Neural cell (in vitro differentiated cells): Measurements from ENCODE around the gene LMAN2. TPM values are rescaled to one million over a fixed set of nuclear protein-coding genes. Genes with fewer than 3 reads are reported as not detected.

Experiments used
- H2AFZ ChIP-seq: fragments of 200-600, 300-800 bp; sonication (generic), shearing (Covaris generic); 2 replicates; pipeline ENCODE4 v1.6.0; 2014; ENCODE audit warnings: low read depth, mild to moderate bottlenecking, antibody characterized with exemption, low read length, moderate library complexity
- H3F3A ChIP-seq: fragments of 200-600 bp; shearing (Covaris generic); 2 replicates; pipeline ENCODE4 v1.6.1; 2016; ENCODE audit warnings: mild to moderate bottlenecking, moderate library complexity, mixed read lengths, antibody characterized with exemption, low read length; ENCODE audit not compliant: insufficient read depth, poor library complexity, severe bottlenecking
- H3K27ac ChIP-seq: fragments of 200-600, 300-800 bp; sonication (generic), shearing (Covaris generic); 2 replicates; pipeline ENCODE4 v1.5.1; 2014; ENCODE audit warnings: mild to moderate bottlenecking, low read length, moderate library complexity
- H3K27me3 ChIP-seq: fragments of 300-800, 200-600 bp; sonication (generic), shearing (Covaris generic); 2 replicates; pipeline ENCODE4 v1.6.0; 2014; ENCODE audit warnings: mild to moderate bottlenecking, low read depth, low read length, moderate library complexity; ENCODE audit not compliant: insufficient read depth
- H3K36me3 ChIP-seq: fragments of 300-800, 200-600 bp; sonication (generic), shearing (Covaris generic); 2 replicates; pipeline ENCODE4 v1.5.1; 2014; ENCODE audit warnings: mild to moderate bottlenecking, antibody characterized with exemption, low read length, moderate library complexity; ENCODE audit not compliant: insufficient read depth
- H3K4me2 ChIP-seq: fragments of 300-800, 200-600 bp; sonication (generic), shearing (Covaris generic); 2 replicates; pipeline ENCODE4 v1.6.0; 2014; ENCODE audit warnings: mild to moderate bottlenecking, low read length
- H3K4me3 ChIP-seq: fragments of 300-800, 200-600 bp; sonication (generic), shearing (Covaris generic); 2 replicates; pipeline ENCODE4 v1.5.1; 2014; ENCODE audit warnings: mild to moderate bottlenecking, low read length, moderate library complexity
- H3K79me2 ChIP-seq: fragments of 200-600 bp; shearing (Covaris generic); replicated peaks from 2 replicates; pipeline ENCODE4 v1.6.0; 2014; ENCODE audit warnings: mild to moderate bottlenecking, low read length, moderate library complexity; ENCODE audit not compliant: insufficient read depth
- H3K9ac ChIP-seq: fragments of 300-800, 200-600 bp; sonication (generic), shearing (Covaris generic); 2 replicates; pipeline ENCODE4 v1.6.1; 2016; ENCODE audit warnings: mild to moderate bottlenecking, low read length, mixed read lengths
- H3K9me2 ChIP-seq: fragments of 200-600 bp; shearing (Covaris generic); 2 replicates; pipeline ENCODE4 v1.6.1; 2016; ENCODE audit warnings: mild to moderate bottlenecking, low read length, mixed read lengths; ENCODE audit not compliant: insufficient read depth
- H3K9me3 ChIP-seq: fragments of 200-600, 300-800 bp; sonication (generic), shearing (Covaris generic); 2 replicates; pipeline ENCODE4 v1.6.1; 2016; ENCODE audit warnings: mild to moderate bottlenecking, mixed run types, low read length, moderate library complexity, mixed read lengths
- H4K20me1 ChIP-seq: fragments of 200-600 bp; shearing (Covaris generic); 2 replicates; pipeline ENCODE4 v1.6.1; 2016; ENCODE audit warnings: mild to moderate bottlenecking, mixed run types; ENCODE audit not compliant: insufficient read depth
- CTCF ChIP-seq: fragments of 450-650 bp; IDR thresholded peaks from 2 replicates; pipeline ENCODE4 v1.5.1; 2014; ENCODE audit warnings: antibody characterized with exemption, mild to moderate bottlenecking, moderate library complexity; ENCODE audit not compliant: poor library complexity, severe bottlenecking
- EP300 ChIP-seq: fragments of 450-650 bp; conservative IDR thresholded peaks from 2 replicates; pipeline ENCODE4 v1.6.1; 2014; ENCODE audit warnings: antibody characterized with exemption, mild to moderate bottlenecking, moderate library complexity; ENCODE audit not compliant: poor library complexity, severe bottlenecking
- EZH2 ChIP-seq: fragments of 200-600, 300-800 bp; shearing (Covaris generic), sonication (generic); IDR thresholded peaks from 2 replicates; pipeline ENCODE4 v1.6.1; 2014; ENCODE audit warnings: antibody characterized with exemption, low read length, borderline replicate concordance, mild to moderate bottlenecking; ENCODE audit not compliant: insufficient read depth, poor library complexity, severe bottlenecking
- MXI1 ChIP-seq: fragments of 450-650 bp; conservative IDR thresholded peaks from 2 replicates; pipeline ENCODE4 v1.6.1; 2014; ENCODE audit warnings: antibody characterized with exemption, mild to moderate bottlenecking; ENCODE audit not compliant: poor library complexity, severe bottlenecking
- POLR2AphosphoS5 ChIP-seq: IDR thresholded peaks from 2 replicates; pipeline ENCODE4 v1.6.1; 2012
- RAD21 ChIP-seq: fragments of 450-650 bp; conservative IDR thresholded peaks from 2 replicates; pipeline ENCODE4 v1.6.1; 2014; ENCODE audit warnings: antibody characterized with exemption, mild to moderate bottlenecking, moderate library complexity
- REST ChIP-seq: IDR thresholded peaks from 2 replicates; pipeline ENCODE4 v1.6.1; 2012; ENCODE audit warnings: borderline replicate concordance
- SMC3 ChIP-seq: fragments of 450-650 bp; conservative IDR thresholded peaks from 2 replicates; pipeline ENCODE4 v1.6.1; 2014; ENCODE audit warnings: antibody characterized with exemption, mild to moderate bottlenecking, moderate library complexity; ENCODE audit not compliant: poor library complexity
- TAF1 ChIP-seq: IDR thresholded peaks from 2 replicates; pipeline ENCODE4 v1.6.1; 2012; ENCODE audit warnings: low read depth
- polyA plus RNA-seq: library from polyadenylated mRNA; depleted of rRNA; stranded (reverse); fragments of >200 nt; gene quantifications from 2 replicates; pipeline ENCODE4 v1.2.3, GENCODE V29; 2014

The LMAN2 gene
- polyA plus RNA-seq, 1 donor from 2014 or later, result 155 TPM

- H3F3A ChIP-seq, result no peaks in the 10 kb centered on the region
- H3K27ac ChIP-seq, result no peak overlapping the region
- H3K4me2 ChIP-seq, result no peak overlapping the region
- no peaks in the 10 kb centered on the region for H3K9me2 ChIP-seq
- no peak overlapping the region for H3K9ac ChIP-seq
- H4K20me1 ChIP-seq, result no peaks in the 10 kb centered on the region
- no peaks in the 10 kb centered on the region for H3K79me2 ChIP-seq
- H3K36me3 ChIP-seq, result no peaks in the 10 kb centered on the region
- no peak overlapping the region for H2AFZ ChIP-seq
- H3K4me3 ChIP-seq, result peak overlapping the region; percentile 49
- H3K27me3 ChIP-seq, result peaks cover 8% of the 10 kb centered on the region
- TF ChIP-seq POLR2AphosphoS5 (no peak), MXI1 (no peak), TAF1 (no peak), RAD21 (no peak), SMC3 (no peak), EP300 (no peak), EZH2 (no peak), CTCF (no peak), REST (no peak)
- H3K9me3 ChIP-seq, result no peaks in the 10 kb centered on the region
These were observed 11.4 kb upstream of the LMAN2 start for GRCh38 chr5:177362610-177363507.

GRCh38 chr5:177362292-177362609 is 10.8 kb upstream of the LMAN2 start:
- TF ChIP-seq CTCF (no peak), RAD21 (no peak), REST (no peak), SMC3 (no peak), TAF1 (no peak), EZH2 (no peak)
- Histone ChIP-seq H4K20me1 (no peaks in the 10 kb centered on the region), H3K4me2 (no peak overlapping the region), H2AFZ (no peak overlapping the region), H3K4me3 (no peak overlapping the region), H3K79me2 (no peaks in the 10 kb centered on the region), H3K36me3 (no peaks in the 10 kb centered on the region), H3K9me3 (no peaks in the 10 kb centered on the region), H3F3A (no peaks in the 10 kb centered on the region), H3K27me3 (peaks cover 8% of the 10 kb centered on the region), H3K27ac (no peak overlapping the region), H3K9ac (no peak overlapping the region), H3K9me2 (no peaks in the 10 kb centered on the region)
